GM18951 (cell line): ENCODE measurements around the gene HOXC10.

ENCODE experiments used
- POLR2A ChIP-seq: IDR thresholded peaks from 4 replicates; pipeline ENCODE4 v1.6.1; 2011; ENCODE audit warnings: mild to moderate bottlenecking; ENCODE audit not compliant: insufficient read length, insufficient read depth; ENCODE audit errors: extremely low read depth
- in situ Hi-C: fragments of 300-500 bp; cut with MboI; formaldehyde crosslinking; loops from one replicate; pipeline ENCODE4 v1.12.0; 2022; ENCODE audit warnings: low sequenced_read_pairs, mixed read lengths, inconsistent platforms; ENCODE audit not compliant: unreplicated experiment

The HOXC10 gene

DNA sequence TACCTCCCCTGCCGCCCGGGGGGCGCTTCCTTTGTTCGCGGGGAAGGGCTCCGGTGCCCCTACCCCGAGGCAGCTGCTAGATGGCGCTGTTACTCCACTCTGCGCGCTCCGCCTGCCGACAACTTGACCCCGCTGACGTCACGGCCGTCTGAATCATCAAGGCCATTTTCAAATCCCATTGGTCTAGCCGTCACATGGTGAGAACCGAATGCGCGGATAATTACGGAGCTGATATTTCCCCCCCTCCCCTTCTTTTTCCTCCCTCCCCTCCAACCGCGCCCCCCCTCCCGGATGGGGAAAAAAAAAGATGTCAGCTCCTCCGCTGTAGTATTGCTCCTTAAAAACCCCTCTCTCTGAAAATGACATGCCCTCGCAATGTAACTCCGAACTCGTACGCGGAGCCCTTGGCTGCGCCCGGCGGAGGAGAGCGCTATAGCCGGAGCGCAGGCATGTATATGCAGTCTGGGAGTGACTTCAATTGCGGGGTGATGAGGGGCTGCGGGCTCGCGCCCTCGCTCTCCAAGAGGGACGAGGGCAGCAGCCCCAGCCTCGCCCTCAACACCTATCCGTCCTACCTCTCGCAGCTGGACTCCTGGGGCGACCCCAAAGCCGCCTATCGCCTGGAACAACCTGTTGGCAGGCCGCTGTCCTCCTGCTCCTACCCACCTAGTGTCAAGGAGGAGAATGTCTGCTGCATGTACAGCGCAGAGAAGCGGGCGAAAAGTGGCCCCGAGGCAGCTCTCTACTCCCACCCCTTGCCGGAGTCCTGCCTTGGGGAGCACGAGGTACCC is at the start of gene HOXC10:
HOXC10 (plus strand) TSS at position 246 of the 791 bp plus-strand sequence; CDS start at position 360, 114 bp downstream.
- in situ Hi-C loops, result no loop called here

DNA sequence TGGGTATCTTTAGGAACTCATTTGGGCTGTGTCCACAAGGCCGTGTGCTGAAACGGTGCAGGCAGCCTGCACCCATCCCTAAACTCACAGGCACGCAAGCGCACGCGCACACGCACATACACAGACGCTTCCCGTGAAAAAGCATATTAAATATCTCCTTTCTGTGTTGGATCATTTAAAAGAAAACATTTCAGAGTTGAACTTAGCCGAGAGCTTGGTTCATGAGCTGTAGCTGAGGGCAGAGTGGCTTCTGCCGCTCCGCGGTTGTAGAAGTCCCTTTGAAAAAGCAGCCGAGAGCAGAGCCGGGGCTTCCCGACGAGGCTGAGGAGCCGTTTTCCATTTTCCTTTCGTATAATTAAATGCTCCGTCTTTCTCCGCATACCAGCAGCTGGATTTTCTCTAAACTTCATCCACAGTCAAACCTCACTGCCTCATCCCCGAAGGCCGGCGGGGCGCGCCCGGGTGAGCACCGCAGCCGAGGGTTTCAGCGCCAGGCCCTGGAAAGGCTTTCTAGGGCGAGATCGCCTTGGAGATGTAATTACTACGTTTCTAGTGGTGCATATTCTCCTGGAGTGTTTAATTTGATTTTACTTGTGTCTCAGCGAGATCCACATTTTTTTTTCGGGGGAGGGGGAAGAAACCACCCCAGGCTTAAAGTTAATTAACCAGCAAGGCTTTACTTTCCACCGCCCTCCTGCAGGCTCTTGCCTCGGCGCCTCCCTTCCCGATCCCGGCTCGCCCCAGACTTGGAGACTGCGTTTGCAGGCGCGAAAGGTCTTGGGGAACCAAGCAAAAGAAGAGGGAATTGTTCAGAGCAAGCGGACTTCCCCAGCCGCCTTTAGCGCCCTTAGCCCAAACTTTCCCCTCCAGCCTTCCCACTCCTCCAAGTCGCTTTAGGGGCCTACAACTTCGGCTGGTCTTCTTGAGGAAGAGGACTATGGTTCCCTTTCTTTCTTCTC is 49.3 kb upstream of the HOXC10 start:
- TF ChIP-seq POLR2A, result no peak
- in situ Hi-C loops, result no loop called here

More for the DNA sequence above, at the start of gene HOXC10:
- no peak for TF ChIP-seq POLR2A

DNA sequence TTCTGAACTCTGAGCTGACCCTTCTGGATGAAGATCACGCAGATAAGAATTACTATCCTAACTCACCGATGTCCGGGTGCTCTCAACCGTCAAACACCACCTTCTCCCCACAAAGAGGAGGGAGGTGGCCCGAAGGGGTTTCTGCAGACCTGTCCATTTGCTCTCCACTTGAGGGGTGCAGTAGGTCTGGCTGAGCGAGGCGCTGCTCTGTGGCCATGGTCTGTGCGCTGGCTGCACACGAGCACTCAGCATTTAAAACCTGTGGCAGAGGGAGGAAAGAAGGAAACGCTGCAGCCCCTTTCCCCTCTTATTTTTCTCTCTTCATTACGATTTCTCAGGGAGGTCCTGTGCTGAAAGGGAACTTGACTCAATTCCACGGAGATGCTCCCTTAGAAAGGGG is 47.8 kb upstream of the HOXC10 start:
- no peak for TF ChIP-seq POLR2A
- in situ Hi-C loops, result no loop called here

DNA sequence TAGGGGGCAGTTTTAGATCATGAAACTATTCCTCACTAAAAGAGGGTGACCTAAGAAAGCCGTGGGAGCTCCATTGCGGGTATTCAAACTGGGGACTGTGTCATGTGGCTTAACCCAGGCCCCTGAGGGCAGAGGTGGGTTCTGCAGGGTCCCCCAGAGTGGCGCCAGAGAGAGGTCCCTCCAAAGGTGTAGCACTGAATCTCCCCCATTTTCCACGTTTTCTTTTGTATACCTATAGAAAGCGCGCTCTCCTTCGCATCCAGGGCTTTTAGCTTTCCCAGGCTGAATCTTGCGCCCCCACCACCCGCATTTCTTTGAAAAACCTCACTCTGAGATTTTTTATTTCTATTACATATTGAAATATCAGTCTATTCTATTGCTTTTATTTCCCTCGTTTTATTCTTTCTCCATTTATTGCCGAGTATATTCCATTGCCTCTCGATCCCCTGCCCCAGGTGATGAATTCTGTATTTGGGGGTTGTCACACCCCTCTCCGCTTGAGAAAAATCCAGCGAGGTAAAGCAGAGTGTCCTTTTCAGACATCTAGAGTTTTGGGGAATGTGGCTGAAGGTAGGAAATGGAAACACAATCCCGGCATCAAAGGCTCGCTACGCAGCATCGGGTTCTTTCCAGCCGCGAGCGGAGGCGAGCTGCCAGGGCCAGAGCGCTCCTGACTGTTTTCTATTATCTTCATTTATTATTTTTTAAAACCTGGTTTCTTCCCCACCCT is 47.2 kb upstream of the HOXC10 start:
- no peak for TF ChIP-seq POLR2A
- in situ Hi-C loops, result no loop called here

DNA sequence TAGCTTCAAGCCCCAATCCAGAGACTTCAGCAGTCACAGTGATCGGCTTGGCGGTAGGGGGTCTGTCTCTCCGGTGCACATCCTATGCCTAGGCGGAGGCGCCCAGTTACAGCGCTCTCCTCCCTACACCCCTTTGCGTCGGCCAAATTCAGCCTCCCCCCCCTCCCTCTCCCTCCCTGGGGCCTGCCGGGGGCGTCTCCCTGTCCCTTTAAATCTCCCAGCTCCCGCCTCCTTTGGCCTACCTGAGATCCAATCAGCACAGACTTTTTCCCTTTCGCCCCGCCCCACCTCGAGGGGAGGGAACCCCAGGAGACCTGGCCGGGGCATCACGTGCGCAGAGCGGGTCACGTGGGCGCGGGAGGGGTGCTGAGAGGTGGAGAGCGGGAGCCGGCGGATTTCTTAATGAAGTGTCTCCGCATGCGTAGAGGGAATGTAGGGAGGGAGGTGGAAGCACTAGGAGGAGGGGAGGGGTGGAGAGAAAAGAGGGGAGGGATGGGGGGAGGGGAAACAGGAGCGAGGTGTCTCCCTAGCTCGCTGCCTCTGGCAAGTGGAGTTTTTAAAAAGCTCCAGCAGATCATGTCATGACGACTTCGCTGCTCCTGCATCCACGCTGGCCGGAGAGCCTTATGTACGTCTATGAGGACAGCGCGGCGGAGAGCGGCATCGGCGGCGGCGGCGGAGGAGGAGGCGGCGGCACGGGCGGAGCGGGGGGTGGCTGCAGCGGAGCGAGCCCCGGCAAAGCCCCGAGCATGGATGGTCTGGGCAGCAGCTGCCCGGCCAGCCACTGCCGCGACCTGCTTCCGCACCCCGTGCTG is 46.4 kb upstream of the HOXC10 start, which contains the start of gene HOXC13:
HOXC13 (plus strand) TSS at position 506 of the 815 bp plus-strand sequence; CDS start at position 582, 76 bp downstream.
- TF ChIP-seq POLR2A, result no peak
- in situ Hi-C loops, result no loop called here

DNA sequence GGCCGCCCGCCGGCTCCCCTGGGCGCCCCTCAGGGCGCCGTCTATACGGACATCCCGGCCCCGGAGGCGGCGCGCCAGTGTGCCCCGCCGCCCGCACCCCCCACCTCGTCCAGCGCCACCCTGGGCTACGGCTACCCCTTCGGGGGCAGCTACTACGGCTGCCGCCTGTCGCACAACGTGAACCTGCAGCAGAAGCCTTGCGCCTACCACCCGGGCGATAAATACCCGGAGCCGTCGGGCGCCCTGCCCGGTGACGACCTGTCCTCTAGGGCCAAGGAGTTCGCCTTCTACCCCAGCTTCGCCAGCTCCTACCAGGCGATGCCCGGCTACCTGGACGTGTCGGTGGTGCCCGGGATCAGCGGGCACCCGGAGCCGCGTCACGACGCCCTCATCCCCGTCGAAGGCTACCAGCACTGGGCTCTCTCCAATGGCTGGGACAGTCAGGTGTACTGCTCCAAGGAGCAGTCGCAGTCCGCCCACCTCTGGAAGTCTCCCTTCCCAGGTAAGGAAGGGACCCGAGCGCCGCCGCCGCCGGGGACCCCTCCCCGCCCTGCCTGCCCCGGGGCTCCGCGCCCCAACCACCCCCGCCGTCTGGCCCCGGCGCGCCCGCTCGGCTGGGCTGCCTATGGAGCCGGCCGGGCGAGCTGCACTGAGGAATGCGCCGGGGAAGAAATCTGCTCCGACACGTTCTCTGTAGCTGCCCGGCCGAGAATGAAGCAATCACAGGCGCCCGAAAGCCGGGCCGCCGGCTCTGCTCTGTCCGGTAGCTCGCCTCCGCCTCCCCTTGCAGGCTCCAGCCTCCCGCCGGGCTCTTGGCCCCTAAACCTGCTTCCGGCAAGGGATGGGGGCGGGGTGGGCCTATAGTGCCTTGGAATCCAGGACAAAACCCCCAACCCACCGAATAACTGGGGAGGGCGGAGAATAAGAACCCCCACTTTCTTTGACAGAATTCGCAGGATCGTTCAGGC is 45.5 kb upstream of the HOXC10 start:
- in situ Hi-C loops, result no loop called here
- no peak for TF ChIP-seq POLR2A

DNA sequence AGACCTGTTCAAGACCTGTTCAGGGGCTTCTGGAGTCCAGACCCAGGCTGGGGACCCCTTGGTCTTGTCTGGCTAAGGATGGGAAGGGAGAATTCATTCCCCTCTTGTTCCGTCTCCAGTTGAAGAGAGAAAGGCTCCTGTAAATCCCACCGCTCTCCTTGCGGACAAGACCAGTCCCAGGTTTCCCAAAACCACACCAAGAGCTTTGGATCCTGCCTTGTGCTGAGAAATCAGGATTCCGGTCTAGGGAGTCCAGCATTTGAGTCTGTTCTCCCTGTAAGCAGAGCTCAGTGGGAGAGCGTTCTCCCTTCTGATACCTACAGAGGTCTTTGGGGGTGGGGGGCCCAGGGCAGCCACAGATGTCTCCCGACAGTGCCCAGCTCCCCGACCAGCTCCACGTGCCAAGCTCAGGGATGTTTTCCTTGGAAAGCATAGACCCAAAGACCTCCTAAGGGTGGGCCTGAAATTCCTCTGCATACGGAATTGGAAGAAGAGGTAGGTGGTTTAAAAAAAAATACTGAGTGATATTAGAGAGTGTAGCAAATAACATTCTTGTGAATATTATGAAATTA is 44.4 kb upstream of the HOXC10 start:
- TF ChIP-seq POLR2A, result no peak
- in situ Hi-C loops, result no loop called here

DNA sequence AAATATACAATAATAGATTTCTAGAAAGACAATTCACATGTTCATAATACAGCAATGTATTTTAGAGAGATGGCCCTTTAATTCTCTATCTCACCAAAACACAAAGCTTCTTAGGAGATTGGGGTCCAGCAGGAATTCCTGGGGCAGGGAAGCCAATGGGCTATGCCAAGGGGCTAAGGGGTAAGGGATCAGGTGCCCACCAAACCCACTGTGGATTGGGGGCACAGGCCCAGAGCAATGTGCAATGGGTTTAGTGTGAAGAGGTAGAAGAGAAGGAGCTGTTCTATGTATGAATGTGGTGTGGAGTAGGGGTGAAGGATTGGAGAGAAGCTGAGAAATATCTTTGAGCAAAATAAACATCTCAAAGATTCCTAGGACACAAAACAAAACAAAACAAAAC is 43.8 kb upstream of the HOXC10 start:
- no peak for TF ChIP-seq POLR2A
- in situ Hi-C loops, result no loop called here

DNA sequence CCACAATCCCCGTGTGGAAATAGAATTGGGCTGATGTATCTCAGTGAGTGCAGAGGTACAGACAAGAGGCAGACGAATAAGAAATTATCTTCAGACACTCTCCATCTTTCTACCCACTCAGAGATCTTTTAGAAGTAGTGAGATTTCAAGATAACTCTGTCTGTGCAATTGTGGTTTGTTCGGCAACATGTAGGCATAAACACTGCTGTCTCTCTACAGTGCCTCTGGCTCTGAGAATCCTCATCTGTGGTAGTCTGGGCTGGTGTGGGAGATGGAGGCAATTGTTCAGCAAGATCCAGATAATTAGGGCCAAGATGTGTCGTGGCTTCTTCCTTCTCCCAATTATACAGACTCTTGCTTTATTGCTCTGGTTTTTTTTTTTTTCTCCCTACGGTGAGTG is 43.2 kb upstream of the HOXC10 start:
- in situ Hi-C loops, result no loop called here
- no peak for TF ChIP-seq POLR2A

DNA sequence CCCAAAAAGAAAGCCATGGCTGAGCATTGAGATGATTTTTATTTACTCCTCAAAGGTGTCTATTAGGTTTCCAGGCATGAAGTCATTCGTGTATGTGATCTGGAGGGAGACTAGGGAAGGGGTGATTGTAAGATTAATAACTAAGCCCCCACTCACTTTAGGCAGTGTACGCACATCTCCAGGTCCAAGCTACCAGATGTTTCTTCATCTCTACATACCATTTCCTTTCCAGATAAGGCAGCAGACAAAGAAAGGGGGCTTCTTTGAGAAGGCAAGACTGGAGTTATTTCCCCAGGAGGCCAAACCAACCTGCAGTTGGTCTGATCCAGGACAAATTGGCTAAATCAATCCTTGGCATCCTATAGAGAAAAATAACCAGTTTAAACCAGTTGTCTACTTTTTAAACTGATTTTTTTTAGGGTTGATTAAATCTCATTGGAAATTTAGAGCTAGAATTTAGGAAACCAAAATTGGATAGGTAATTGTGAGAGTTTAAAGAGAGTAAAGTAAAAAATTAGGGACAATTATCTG is 42.4 kb upstream of the HOXC10 start:
- in situ Hi-C loops, result no loop called here
- TF ChIP-seq POLR2A, result no peak

DNA sequence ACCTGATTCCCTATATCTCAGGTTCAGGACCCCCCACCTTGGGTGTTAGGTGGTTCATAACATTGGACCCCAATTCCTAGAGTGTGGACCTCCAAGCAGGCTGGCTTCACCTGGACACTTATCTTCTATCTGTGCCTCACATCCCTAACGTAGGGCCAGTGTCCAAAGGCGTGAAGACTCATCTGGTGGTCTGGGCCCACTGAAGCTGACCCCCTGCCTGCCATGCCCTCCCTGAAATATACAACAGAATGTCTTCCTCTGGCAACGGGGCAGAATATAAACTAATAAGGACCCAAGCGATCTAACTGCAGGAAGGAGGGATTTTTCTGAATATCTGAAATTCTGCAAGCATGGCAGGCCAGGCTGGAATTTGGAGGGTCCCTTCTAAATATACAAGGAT is 40.7 kb upstream of the HOXC10 start:
- in situ Hi-C loops, result no loop called here
- no peak for TF ChIP-seq POLR2A
